HFF-Myc (cell line): ENCODE data around the gene S100A16.

Experiments
- DNase-seq: peaks from one replicate; pipeline ENCODE4 v3.0.0-alpha.2; 2011; ENCODE audit warnings: low read depth; ENCODE audit errors: extremely low read depth
- H3K4me3 ChIP-seq: replicated peaks from 2 replicates; pipeline ENCODE4 v1.5.1; 2011; ENCODE audit warnings: low read depth, mild to moderate bottlenecking, control low read depth, low read length
- TF ChIP-seq, protein P1 (sequence below): IDR thresholded peaks from 2 replicates; pipeline ENCODE4 v1.5.1; 2012; ENCODE audit warnings: mild to moderate bottlenecking, low read depth, low read length, control low read depth; ENCODE audit errors: missing control alignments

Gene S100A16

DNA sequence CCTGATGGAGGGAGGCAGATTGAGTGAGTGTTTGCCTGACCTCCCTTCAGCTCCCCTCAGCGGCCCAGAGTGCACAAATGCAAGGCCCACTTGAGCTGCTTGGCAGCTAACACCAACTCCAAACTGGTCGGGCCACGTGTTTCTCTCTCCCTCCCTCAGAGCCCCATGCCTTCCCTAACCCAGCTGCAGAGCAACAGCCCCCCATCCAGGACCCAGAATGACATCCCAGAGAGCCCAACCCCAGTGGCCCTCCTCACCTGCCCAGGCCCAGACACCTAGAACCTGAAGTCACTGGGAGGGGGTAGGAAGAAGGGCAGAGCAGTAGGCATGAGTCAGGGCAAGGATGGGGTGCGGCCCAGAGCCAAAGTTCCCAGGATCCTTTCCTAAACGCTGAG is 4.0 kb upstream of the S100A16 start:
- TF ChIP-seq, protein P1, sequence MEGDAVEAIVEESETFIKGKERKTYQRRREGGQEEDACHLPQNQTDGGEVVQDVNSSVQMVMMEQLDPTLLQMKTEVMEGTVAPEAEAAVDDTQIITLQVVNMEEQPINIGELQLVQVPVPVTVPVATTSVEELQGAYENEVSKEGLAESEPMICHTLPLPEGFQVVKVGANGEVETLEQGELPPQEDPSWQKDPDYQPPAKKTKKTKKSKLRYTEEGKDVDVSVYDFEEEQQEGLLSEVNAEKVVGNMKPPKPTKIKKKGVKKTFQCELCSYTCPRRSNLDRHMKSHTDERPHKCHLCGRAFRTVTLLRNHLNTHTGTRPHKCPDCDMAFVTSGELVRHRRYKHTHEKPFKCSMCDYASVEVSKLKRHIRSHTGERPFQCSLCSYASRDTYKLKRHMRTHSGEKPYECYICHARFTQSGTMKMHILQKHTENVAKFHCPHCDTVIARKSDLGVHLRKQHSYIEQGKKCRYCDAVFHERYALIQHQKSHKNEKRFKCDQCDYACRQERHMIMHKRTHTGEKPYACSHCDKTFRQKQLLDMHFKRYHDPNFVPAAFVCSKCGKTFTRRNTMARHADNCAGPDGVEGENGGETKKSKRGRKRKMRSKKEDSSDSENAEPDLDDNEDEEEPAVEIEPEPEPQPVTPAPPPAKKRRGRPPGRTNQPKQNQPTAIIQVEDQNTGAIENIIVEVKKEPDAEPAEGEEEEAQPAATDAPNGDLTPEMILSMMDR: no peak
- H3K4me3 ChIP-seq: no peak overlapping the region
- DNase-seq: no peak

DNA sequence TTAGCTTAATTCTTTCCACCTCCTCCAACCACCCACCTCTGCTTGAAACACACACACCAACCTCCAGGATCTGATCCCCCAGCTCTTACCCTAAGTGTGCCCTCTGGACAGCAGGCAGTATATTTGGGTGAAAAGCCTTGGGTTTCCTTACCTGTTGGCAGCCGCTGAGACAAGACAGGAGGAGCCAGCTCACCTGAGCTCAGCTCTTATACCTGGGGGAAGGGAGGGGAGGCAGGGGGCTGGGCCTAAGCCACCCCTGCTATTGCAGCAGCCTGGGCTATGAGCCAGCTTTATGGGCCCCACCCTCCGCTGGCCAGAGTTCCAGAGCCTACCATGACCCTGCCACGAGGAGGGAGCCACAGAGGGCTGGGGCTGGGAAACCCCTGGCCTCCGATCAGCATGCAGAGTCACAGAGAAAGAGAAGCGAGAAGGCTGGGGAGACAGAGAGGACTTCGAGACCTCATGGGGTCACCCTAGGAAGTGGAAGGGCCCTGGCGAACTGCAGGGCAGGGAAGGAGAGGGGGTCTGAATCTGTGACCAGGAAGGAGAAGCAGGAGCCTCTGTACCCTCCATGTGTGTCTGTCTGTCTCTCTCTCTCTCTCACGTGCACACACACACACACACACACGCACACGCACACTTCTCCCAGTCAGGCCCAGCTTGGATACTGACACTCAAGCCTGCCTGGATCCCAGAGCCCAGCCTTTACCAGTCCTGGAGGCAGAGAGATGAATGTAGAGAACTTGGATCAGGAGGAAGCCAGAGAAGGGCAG is 3.4 kb upstream of the S100A16 start, which contains the start of gene S100A14:
S100A14 (minus strand) TSS at position 182 of the 773 bp plus-strand sequence. CDS start 467 bp downstream, outside the sequence.
- DNase-seq: no peak
- H3K4me3 ChIP-seq: no peak within 1 kb of the TSS

DNA sequence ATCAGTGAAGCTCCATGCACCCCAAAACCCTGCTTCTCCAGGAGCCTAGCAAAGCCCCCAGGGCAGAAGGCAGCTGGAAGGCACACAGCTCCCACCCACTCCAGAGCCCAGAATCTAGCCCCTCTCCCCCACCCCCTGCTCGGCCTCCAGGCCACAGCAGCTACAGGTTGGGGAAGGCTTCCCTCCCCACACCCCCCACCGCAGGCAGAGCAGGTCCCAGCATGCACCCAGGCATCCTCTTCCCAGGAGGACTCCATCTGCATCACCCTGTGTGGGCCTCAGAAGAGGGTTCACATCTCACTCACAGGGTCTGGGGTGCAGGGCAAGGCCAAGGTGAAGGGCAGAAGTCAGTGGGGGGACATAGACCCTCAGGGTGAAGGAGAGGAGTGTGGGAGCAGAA is 2.5 kb upstream of the S100A16 start:
- TF ChIP-seq, protein P1: no peak
- no peak for DNase-seq
- no peak overlapping the region for H3K4me3 ChIP-seq

More for the DNA sequence above, 3.4 kb upstream of the S100A16 start, which contains the start of gene S100A14:
- TF ChIP-seq, protein P1: no peak

DNA sequence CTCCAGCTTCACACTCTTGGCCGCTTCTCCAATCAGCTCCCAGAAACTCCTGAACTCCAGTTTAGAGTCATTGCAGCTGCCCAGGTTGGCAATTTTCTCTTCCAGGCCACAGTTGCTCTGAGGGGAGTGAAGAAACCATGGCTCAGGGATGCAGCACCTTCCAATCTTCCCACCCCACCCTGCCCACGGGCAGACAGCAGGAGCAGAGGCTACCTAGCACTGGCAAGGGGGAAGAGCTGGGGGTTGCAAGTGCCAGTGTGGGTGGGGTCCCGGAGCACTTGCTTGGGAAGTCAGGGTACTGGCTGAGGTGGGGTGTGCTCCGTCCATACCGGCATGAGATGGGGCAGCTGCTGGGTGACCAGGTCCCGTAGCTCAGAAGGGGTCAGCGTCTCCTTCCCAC is 2.0 kb upstream of the S100A16 start:
- DNase-seq: no peak
- H3K4me3 ChIP-seq: no peak overlapping the region
- TF ChIP-seq, protein P1: no peak

DNA sequence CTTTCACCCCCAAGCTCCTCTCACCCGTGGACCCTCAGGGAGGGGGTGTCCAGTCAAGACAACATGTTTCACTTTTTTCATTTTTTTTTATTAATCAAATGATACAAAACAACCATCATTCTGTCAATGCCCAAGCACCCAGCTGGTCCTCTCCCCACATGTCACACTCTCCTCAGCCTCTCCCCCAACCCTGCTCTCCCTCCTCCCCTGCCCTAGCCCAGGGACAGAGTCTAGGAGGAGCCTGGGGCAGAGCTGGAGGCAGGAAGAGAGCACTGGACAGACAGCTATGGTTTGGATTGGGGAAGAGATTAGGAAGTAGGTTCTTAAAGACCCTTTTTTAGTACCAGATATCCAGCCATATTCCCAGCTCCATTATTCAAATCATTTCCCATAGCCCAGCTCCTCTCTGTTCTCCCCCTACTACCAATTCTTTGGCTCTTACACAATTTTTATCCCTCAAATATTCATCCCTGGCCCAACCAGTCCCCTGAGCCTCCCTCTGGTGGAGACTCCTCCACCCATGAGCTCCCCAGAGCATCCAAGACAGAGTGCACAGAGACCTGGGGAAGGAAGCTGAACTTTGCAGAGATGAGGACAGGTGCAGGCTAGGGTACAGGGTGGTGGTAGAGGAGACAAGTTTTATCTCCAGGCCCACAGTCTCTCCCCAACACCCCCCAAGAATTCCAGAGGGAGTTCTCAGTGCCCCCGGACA is 1.4 kb upstream of the S100A16 start:
- H3K4me3 ChIP-seq: no peak overlapping the region
- TF ChIP-seq, protein P1: no peak
- DNase-seq: no peak

DNA sequence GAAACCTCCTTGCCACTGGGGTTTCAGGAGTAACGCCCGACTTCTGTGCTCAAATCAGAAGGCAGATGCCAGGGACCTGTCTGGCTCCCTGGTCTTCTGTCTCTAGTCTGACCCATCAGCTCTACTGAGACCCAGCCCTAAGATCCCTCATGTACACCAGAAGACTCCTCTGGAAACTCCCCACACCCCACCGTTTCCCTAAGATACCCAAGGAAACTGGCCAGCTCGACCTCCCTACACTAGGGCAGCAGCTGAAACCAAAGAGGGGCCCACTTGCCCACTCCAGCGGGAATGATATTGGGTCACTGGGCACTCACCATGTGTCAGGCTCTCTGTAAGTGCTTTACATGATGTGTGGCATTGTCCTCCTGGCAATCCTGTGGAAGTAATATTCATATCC is 469 bp upstream of the S100A16 start:
- TF ChIP-seq, protein P1: no peak
- no peak for DNase-seq
- peak overlapping the region; percentile 90 for H3K4me3 ChIP-seq
